ENCODE results near the gene THADA.

Gene THADA

GRCh38 chr2:43274721-43275120, 321.1 kb downstream of the THADA start:
- H3K27me3 ChIP-seq (ENCODE audit: low read depth, low read length): no peaks in the 10 kb centered on the region
- H3K79me2 ChIP-seq (ENCODE audit: low read length): no peaks in the 10 kb centered on the region
- H3K4me3 ChIP-seq (ENCODE audit: low read length): no peak overlapping the region
- H3K36me3 ChIP-seq (replicated peaks; ENCODE audit: low read depth, low read length): peaks cover 10% of the 10 kb centered on the region
- no peaks in the 10 kb centered on the region for H3K4me1 ChIP-seq (ENCODE audit: low read length)
- H2AFZ ChIP-seq (ENCODE audit: low read depth, low read length): no peak overlapping the region
- no peak overlapping the region for H3K27ac ChIP-seq (ENCODE audit: low read length)
- H3K9ac ChIP-seq (ENCODE audit: low read length): no peak overlapping the region
- H3K9me3 ChIP-seq (ENCODE audit: insufficient read depth, low read length): no peaks in the 10 kb centered on the region
- H4K20me1 ChIP-seq (ENCODE audit: insufficient read depth, low read length): no peaks in the 10 kb centered on the region
- TF ChIP-seq CTCF (IDR thresholded peaks at IDR 0.05; ENCODE audit: low read depth, low read length) (no peak), EZH2phosphoT487 (IDR thresholded peaks at IDR 0.05; ENCODE audit: low read depth) (no peak)
- no peak overlapping the region for H3K4me2 ChIP-seq (ENCODE audit: low read length)

DNA sequence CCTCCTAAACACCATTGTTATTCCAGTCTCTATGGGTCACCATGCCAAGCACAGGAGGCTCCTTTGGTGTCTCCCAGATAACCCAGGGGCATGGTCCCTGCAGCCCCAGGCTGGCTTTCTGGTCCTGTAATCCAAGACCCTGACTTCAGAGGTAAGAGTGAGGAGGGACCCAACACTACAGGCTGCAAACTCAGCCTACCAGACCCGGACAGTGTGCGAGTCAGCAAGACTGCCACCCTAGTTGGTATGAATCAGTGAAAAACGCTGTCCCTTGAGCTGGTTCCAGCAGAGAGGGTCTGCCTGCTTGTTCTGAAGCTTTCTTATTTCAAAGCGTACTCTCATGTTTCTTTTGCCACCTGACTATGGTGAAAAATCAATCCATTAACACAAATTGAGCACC, 321.8 kb downstream of the THADA start:
- H3K36me3 ChIP-seq (replicated peaks; ENCODE audit: low read depth, low read length): peaks cover 8% of the 10 kb centered on the region
- no peak for TF ChIP-seq EZH2phosphoT487 (IDR thresholded peaks at IDR 0.05; ENCODE audit: low read depth)
- no peak for TF ChIP-seq CTCF (IDR thresholded peaks at IDR 0.05; ENCODE audit: low read depth, low read length)
- no peak overlapping the region for H3K27ac ChIP-seq (ENCODE audit: low read length)
- no peaks in the 10 kb centered on the region for H3K27me3 ChIP-seq (ENCODE audit: low read depth, low read length)
- no peaks in the 10 kb centered on the region for H3K4me1 ChIP-seq (ENCODE audit: low read length)
- no peaks in the 10 kb centered on the region for H3K9me3 ChIP-seq (ENCODE audit: insufficient read depth, low read length)
- H3K9ac ChIP-seq (ENCODE audit: low read length): no peak overlapping the region
- H4K20me1 ChIP-seq (ENCODE audit: insufficient read depth, low read length): no peaks in the 10 kb centered on the region
- H2AFZ ChIP-seq (ENCODE audit: low read depth, low read length): no peak overlapping the region
- H3K4me3 ChIP-seq (ENCODE audit: low read length): no peak overlapping the region
- H3K4me2 ChIP-seq (ENCODE audit: low read length): no peak overlapping the region
- H3K79me2 ChIP-seq (ENCODE audit: low read length): no peaks in the 10 kb centered on the region

DNA sequence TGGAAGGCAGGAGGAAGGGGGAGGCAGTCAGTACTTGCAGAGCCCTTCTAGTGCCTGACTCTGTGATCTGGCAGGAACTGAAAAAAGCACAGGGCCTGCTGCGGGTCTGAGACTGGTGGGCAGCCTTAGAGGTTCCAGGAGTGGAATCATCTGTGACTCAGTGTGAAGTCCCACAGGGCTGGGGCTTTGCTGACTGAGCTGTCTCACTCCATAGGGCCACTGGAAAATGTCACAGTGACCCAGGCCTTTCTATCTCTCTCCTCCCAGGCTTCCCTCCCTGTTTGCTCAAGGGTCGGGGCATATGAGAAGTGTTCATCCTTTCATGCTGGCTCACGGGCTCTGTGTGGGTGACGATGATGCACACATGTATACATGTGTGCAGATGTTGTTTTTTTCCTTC, 322.3 kb downstream of the THADA start:
- Histone ChIP-seq H3K27me3 (ENCODE audit: low read depth, low read length) (no peaks in the 10 kb centered on the region), H3K4me2 (ENCODE audit: low read length) (no peak overlapping the region), H2AFZ (ENCODE audit: low read depth, low read length) (no peak overlapping the region), H3K9ac (ENCODE audit: low read length) (no peak overlapping the region), H3K79me2 (ENCODE audit: low read length) (no peaks in the 10 kb centered on the region), H3K4me3 (ENCODE audit: low read length) (no peak overlapping the region), H3K4me1 (ENCODE audit: low read length) (no peaks in the 10 kb centered on the region), H3K27ac (ENCODE audit: low read length) (no peak overlapping the region), H3K9me3 (ENCODE audit: insufficient read depth, low read length) (no peaks in the 10 kb centered on the region), H3K36me3 (replicated peaks; ENCODE audit: low read depth, low read length) (peaks cover 5% of the 10 kb centered on the region), H4K20me1 (ENCODE audit: insufficient read depth, low read length) (no peaks in the 10 kb centered on the region)
- no peak for TF ChIP-seq EZH2phosphoT487 (IDR thresholded peaks at IDR 0.05; ENCODE audit: low read depth)
- TF ChIP-seq CTCF (IDR thresholded peaks at IDR 0.05; ENCODE audit: low read depth, low read length): no peak

DNA sequence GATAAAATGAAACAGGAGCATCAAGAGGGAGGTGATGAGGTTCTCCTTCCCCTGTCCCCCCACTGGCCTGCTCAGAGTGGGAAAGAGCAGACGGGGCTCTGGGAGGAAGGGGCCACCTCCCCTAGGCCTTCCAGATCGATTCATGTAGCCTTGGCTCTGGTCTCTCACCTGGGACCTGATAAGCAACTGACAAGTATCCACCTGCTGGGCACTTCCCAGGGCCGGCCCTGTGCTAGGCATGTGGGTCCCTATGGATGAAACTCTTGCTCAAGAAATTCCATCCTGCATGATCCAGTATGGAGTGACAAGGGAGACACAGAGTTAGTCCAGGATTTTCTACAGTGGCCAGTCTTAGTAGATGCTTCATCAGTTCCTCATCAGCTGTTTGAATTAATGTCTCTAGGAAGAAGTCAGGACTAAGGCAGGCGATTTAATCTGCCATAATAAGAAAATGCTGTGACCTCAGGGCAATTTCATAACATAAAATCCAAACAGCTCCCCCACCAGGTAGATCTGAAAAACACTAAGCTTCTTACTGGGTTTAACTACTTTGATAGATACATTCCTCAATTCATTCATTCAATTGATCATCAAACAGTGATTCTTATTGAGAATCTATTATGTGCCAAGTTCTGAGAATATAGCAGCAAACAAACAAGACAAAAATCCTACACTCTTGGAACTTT, 324.8 kb downstream of the THADA start:
- Histone ChIP-seq H3K27ac (ENCODE audit: low read length) (no peak overlapping the region), H3K4me1 (ENCODE audit: low read length) (no peaks in the 10 kb centered on the region), H2AFZ (ENCODE audit: low read depth, low read length) (no peak overlapping the region), H3K27me3 (ENCODE audit: low read depth, low read length) (no peaks in the 10 kb centered on the region), H3K9me3 (ENCODE audit: insufficient read depth, low read length) (no peaks in the 10 kb centered on the region), H3K79me2 (ENCODE audit: low read length) (no peaks in the 10 kb centered on the region), H3K4me2 (ENCODE audit: low read length) (no peak overlapping the region), H4K20me1 (ENCODE audit: insufficient read depth, low read length) (no peaks in the 10 kb centered on the region), H3K4me3 (ENCODE audit: low read length) (no peak overlapping the region), H3K9ac (ENCODE audit: low read length) (no peak overlapping the region), H3K36me3 (replicated peaks; ENCODE audit: low read depth, low read length) (peaks cover 2% of the 10 kb centered on the region)
- TF ChIP-seq CTCF (IDR thresholded peaks at IDR 0.05; ENCODE audit: low read depth, low read length) (peak; percentile 24), EZH2phosphoT487 (IDR thresholded peaks at IDR 0.05; ENCODE audit: low read depth) (no peak)
